GM19395 (cell line): ENCODE measurements around the gene GNAQ.

Experiments
- ATAC-seq: cut with Tn5 transposase; IDR thresholded peaks from one replicate; pipeline ENCODE4 v1.9.1; 2021; ENCODE audit warnings: mild to moderate bottlenecking, moderate library complexity; ENCODE audit not compliant: unreplicated experiment

The GNAQ gene

DNA sequence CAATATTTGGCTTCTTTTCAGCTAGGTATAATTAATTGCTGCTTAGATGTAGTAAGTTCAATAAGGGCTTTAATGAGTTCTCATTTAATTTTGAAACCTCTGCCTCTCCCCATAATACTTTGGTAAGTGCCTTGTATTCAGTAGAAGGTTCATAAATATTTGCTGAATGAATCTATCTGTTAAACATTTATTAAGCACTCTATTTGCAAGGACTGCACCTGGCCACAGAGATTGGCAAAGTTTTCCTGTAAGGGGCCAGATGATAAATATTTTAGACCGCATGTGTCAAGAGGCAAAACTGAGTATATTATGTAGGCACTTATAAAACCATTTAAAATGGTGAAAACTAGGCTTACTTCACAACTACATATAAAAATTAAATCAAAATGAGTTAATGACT is 364.5 kb downstream of the GNAQ start:
- ATAC-seq: no peak
